Measurements from ENCODE around the gene TAS2R10.

The TAS2R10 gene

GRCh38 chr12:10853776-10854175 is 27.6 kb upstream of the TAS2R10 start:
- no peak for TF ChIP-seq CTCF (IDR thresholded peaks at IDR 0.05; ENCODE audit: borderline replicate concordance, control extremely low read depth, extremely low read depth, insufficient read depth, missing control alignments)
- in situ Hi-C loops (cut with MboI; ENCODE audit: low sequenced_read_pairs, unreplicated experiment): no loop called here
- no peak for DNase-seq (ENCODE audit: low spot score)

- no peak for TF ChIP-seq CTCF (IDR thresholded peaks at IDR 0.05; ENCODE audit: borderline replicate concordance, control extremely low read depth, extremely low read depth, insufficient read depth, missing control alignments)
- in situ Hi-C loops (cut with MboI; ENCODE audit: low sequenced_read_pairs, unreplicated experiment): no loop called here
Measured at GRCh38 chr12:10851243-10851858, 25.2 kb upstream of the TAS2R10 start.

GRCh38 chr12:10849425-10849878 is 23.3 kb upstream of the TAS2R10 start, which contains the start of gene PRR4:
TSS of gene PRR4 (minus strand) at chr12:10849475. CDS start at chr12:10849437, 38 bp downstream.
- no peak for DNase-seq (ENCODE audit: low spot score)
- in situ Hi-C loops (cut with MboI; ENCODE audit: low sequenced_read_pairs, unreplicated experiment): no loop called here
- TF ChIP-seq CTCF (IDR thresholded peaks at IDR 0.05; ENCODE audit: borderline replicate concordance, control extremely low read depth, extremely low read depth, insufficient read depth, missing control alignments): no peak

More at GRCh38 chr12:10851243-10851858, 25.2 kb upstream of the TAS2R10 start:
- no peak for DNase-seq (ENCODE audit: low spot score)

GRCh38 chr12:10847744-10848143 is 21.6 kb upstream of the TAS2R10 start:
- DNase-seq (ENCODE audit: low spot score): no peak
- TF ChIP-seq CTCF (IDR thresholded peaks at IDR 0.05; ENCODE audit: borderline replicate concordance, control extremely low read depth, extremely low read depth, insufficient read depth, missing control alignments): no peak
- in situ Hi-C loops (cut with MboI; ENCODE audit: low sequenced_read_pairs, unreplicated experiment): no loop called here

- DNase-seq (ENCODE audit: low spot score): no peak
- in situ Hi-C loops (cut with MboI; ENCODE audit: low sequenced_read_pairs, unreplicated experiment): no loop called here
- no peak for TF ChIP-seq CTCF (IDR thresholded peaks at IDR 0.05; ENCODE audit: borderline replicate concordance, control extremely low read depth, extremely low read depth, insufficient read depth, missing control alignments)
Measured at GRCh38 chr12:10842862-10843261, 16.7 kb upstream of the TAS2R10 start.

GRCh38 chr12:10838461-10838860 is 12.3 kb upstream of the TAS2R10 start:
- no peak for TF ChIP-seq CTCF (IDR thresholded peaks at IDR 0.05; ENCODE audit: borderline replicate concordance, control extremely low read depth, extremely low read depth, insufficient read depth, missing control alignments)
- in situ Hi-C loops (cut with MboI; ENCODE audit: low sequenced_read_pairs, unreplicated experiment): no loop called here
- no peak for DNase-seq (ENCODE audit: low spot score)
